Measurements from ENCODE around the gene STPG3. TPM values are rescaled to one million over a fixed set of nuclear protein-coding genes. Genes with fewer than 3 reads are reported as not detected.

The STPG3 gene
- total RNA-seq, 2 experiments from 2014 or later: not detected

DNA sequence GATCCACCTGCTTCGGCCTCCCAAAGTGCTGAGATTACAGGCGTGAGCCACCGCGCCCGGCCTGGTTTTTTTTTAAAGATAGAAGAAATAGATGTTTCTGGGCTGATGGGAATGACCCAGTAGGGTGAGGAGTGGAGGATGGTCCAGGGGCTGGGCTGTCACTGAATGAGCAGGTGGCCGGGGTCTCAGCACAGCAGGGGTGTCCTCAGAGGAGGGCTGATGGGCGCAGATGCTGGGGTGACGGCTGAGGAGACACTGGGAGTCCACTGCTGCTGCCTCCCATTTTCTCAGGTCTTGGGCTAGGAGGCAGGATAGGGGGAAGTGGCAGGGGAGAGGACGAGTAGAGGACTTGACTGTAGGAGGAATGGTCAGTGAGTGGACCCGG is 24.1 kb downstream of the STPG3 start:
- intact Hi-C loops (cut with DNase I, micrococcal nuclease): no loop called here
- Mint-ChIP-seq H3K9me3 (no peaks in the 10 kb centered on the region), H3K27ac (no peak overlapping the region), H3K4me3 (no peak overlapping the region), H3K27me3 (peaks cover 7% of the 10 kb centered on the region), H3K36me3 (ENCODE audit: low read depth) (peaks cover 6% of the 10 kb centered on the region), H3K4me1 (ENCODE audit: low read depth) (peaks cover 23% of the 10 kb centered on the region)
- ATAC-seq (ENCODE audit: poor library complexity) (no peak), DNase-seq (peak in 1 of 14 experiments; percentile 31)
- ChIA-PET POLR2A (no interaction called here), CTCF (no interaction called here)
- no peak overlapping the region for H3K27ac ChIP-seq (ENCODE audit: low read depth in 1 of 2, low read length in 2 of 2)
- peaks cover 7 to 9% of the 10 kb centered on the region in 2 experiments for H3K27me3 ChIP-seq (ENCODE audit: control insufficient read depth in 1 of 2, insufficient read depth in 2 of 2, low read length in 2 of 2)
- peaks cover 41% of the 10 kb centered on the region for H3K4me1 ChIP-seq (ENCODE audit: insufficient read depth, low read length)
- H3K36me3 ChIP-seq (ENCODE audit: insufficient read depth, low read length): peaks cover 15% of the 10 kb centered on the region
- TF ChIP-seq, protein P1, sequence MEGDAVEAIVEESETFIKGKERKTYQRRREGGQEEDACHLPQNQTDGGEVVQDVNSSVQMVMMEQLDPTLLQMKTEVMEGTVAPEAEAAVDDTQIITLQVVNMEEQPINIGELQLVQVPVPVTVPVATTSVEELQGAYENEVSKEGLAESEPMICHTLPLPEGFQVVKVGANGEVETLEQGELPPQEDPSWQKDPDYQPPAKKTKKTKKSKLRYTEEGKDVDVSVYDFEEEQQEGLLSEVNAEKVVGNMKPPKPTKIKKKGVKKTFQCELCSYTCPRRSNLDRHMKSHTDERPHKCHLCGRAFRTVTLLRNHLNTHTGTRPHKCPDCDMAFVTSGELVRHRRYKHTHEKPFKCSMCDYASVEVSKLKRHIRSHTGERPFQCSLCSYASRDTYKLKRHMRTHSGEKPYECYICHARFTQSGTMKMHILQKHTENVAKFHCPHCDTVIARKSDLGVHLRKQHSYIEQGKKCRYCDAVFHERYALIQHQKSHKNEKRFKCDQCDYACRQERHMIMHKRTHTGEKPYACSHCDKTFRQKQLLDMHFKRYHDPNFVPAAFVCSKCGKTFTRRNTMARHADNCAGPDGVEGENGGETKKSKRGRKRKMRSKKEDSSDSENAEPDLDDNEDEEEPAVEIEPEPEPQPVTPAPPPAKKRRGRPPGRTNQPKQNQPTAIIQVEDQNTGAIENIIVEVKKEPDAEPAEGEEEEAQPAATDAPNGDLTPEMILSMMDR (IDR thresholded peaks at IDR 0.05): no peak
- no peak overlapping the region for H3K4me3 ChIP-seq (ENCODE audit: low read length)
- no peaks in the 10 kb centered on the region for H3K9me3 ChIP-seq (ENCODE audit: control insufficient read depth in 1 of 2, insufficient read depth in 1 of 2, low read length in 2 of 2)

DNA sequence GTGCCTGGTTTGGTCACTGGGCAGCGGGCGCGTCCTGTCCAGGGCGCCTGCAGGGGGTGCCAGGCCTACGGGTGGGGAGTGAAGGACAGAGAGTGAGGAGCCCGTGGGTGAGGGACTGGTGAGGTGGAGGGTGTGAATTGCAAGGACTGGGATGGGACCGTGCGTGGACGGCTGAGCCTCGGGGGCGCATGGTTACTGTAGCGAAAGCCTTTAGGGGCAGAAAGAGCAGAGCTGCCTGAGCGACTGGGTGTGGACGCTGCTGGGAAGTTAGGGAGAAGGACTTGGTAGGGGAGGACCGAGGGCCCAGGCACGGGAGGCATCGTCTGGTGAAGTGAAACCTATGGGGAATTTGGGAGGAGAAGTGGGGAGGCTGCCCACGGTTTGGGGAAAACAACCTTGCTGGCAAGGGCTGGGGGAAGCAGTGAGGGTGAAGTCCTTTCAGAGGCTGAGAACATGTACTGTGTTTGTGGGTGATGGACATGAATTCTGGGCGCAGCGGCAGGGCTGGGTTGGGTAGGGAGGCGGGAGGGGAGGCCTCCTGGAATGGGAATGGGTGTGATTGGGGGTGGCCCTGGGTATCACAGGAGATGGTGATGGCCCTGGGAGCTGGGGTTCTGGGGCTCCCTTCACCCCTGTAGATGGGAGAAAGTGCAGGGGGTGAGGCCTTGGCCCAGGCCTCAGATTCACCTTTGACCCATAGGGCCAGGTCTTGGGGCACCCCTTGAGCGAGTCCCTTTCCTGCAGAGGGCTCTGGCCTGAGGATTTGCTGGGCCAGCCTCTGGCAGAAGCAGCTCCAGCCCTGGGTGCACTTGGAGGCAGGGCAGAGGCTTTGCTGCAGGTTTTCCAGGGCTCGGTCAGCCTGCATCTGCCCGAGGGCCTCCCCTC is 24.7 kb downstream of the STPG3 start:
- Histone ChIP-seq H3K36me3 (ENCODE audit: insufficient read depth, low read length) (peaks cover 15% of the 10 kb centered on the region), H3K9me3 (ENCODE audit: control insufficient read depth in 1 of 2, insufficient read depth in 1 of 2, low read length in 2 of 2) (no peaks in the 10 kb centered on the region), H3K4me1 (ENCODE audit: insufficient read depth, low read length) (peaks cover 44% of the 10 kb centered on the region), H3K27me3 (ENCODE audit: control insufficient read depth in 1 of 2, insufficient read depth in 2 of 2, low read length in 2 of 2) (peaks cover 9 to 11% of the 10 kb centered on the region in 2 experiments), H3K27ac (ENCODE audit: low read depth in 1 of 2, low read length in 2 of 2) (no peak overlapping the region), H3K4me3 (ENCODE audit: low read length) (no peak overlapping the region)
- DNase-seq: peak in 1 of 14 experiments; percentile 30
- intact Hi-C loops (cut with DNase I, micrococcal nuclease): no loop called here
- ChIA-PET CTCF (no interaction called here), POLR2A (interaction anchor here (2.0 kb wide), 1 partner anchor 26 kb away, joined by 6 read pairs; the partner anchor contains the start of gene NRARP)
- H3K36me3 Mint-ChIP-seq (ENCODE audit: low read depth): peaks cover 6% of the 10 kb centered on the region
- no peak overlapping the region for H3K27ac Mint-ChIP-seq
- ATAC-seq (ENCODE audit: poor library complexity): no peak
- peaks cover 7% of the 10 kb centered on the region for H3K27me3 Mint-ChIP-seq
- H3K4me1 Mint-ChIP-seq (ENCODE audit: low read depth): peaks cover 23% of the 10 kb centered on the region
- TF ChIP-seq, protein P1 (IDR thresholded peaks at IDR 0.05): no peak
- H3K4me3 Mint-ChIP-seq: no peak overlapping the region
- H3K9me3 Mint-ChIP-seq: no peaks in the 10 kb centered on the region

DNA sequence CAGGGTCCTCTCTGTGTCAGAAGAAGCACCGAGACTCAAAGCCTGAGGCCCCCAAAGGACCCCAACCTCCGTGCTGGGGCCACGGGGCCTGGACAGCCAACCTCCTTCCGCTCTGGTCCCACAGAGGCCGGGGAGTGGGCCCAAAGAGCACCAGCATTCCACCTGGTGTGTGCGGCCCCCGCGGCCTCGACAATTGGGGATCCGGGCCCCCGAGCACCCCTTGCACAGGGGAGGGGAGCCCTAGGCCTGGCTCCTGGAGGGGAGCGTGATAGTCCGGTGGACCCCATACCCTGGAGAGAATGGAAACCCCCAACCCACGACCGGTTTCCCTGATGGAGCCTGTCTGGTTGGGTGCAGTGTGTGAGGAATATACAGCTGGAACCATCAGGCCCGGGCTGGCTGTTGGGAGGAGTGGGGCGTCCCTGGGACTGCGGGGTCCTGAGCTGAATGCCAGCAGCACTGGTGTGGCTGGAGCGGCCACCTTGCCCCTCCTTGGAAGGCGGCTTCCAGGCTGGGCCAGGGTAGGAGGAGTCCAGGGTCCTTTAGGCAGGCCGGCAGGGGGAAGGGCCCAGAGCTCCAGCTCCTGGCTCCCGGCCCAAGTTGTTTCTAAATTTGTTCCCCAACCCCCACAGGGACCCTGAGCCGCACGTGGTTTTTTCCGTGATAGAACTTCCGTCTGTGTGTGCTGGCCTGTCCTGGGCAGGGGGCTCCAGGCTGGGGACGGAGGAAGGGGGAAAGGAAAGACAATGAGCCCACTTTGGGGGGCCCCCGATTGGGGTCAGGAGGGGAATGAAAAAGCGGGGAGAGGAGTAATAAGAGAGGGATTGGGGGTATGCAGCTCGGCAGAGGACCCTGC is 25.6 kb downstream of the STPG3 start:
- TF ChIP-seq, protein P1 (IDR thresholded peaks at IDR 0.05): no peak
- peak overlapping the region; percentile 70 for H3K4me3 ChIP-seq (ENCODE audit: low read length)
- ChIA-PET CTCF (no interaction called here), POLR2A (interaction anchor here (0.7 to 2.0 kb wide), 2 partner anchors 25 to 27 kb away, joined by 3 to 6 read pairs; partner anchors contain the start of gene NRARP)
- Mint-ChIP-seq H3K9me3 (no peaks in the 10 kb centered on the region), H3K27me3 (peaks cover 7% of the 10 kb centered on the region), H3K36me3 (ENCODE audit: low read depth) (no peaks in the 10 kb centered on the region), H3K4me3 (peak overlapping the region; percentile 62), H3K4me1 (ENCODE audit: low read depth) (peaks cover 15% of the 10 kb centered on the region), H3K27ac (no peak overlapping the region)
- no peaks in the 10 kb centered on the region for H3K9me3 ChIP-seq (ENCODE audit: control insufficient read depth in 1 of 2, insufficient read depth in 1 of 2, low read length in 2 of 2)
- intact Hi-C loops (cut with DNase I, micrococcal nuclease): no loop called here
- no peak overlapping the region for H3K27ac ChIP-seq (ENCODE audit: low read depth in 1 of 2, low read length in 2 of 2)
- H3K27me3 ChIP-seq (ENCODE audit: control insufficient read depth in 1 of 2, insufficient read depth in 2 of 2, low read length in 2 of 2): peaks cover 9 to 11% of the 10 kb centered on the region in 2 experiments
- H3K36me3 ChIP-seq (ENCODE audit: insufficient read depth, low read length): peaks cover 15% of the 10 kb centered on the region
- ATAC-seq (ENCODE audit: poor library complexity) (no peak), DNase-seq (peak in 1 of 14 experiments; percentile 19)
- H3K4me1 ChIP-seq (ENCODE audit: insufficient read depth, low read length): peaks cover 35% of the 10 kb centered on the region

All from CD4-positive, alpha-beta T cell (primary cell).